ENCODE results near the gene MAP1S.

The MAP1S gene

DNA sequence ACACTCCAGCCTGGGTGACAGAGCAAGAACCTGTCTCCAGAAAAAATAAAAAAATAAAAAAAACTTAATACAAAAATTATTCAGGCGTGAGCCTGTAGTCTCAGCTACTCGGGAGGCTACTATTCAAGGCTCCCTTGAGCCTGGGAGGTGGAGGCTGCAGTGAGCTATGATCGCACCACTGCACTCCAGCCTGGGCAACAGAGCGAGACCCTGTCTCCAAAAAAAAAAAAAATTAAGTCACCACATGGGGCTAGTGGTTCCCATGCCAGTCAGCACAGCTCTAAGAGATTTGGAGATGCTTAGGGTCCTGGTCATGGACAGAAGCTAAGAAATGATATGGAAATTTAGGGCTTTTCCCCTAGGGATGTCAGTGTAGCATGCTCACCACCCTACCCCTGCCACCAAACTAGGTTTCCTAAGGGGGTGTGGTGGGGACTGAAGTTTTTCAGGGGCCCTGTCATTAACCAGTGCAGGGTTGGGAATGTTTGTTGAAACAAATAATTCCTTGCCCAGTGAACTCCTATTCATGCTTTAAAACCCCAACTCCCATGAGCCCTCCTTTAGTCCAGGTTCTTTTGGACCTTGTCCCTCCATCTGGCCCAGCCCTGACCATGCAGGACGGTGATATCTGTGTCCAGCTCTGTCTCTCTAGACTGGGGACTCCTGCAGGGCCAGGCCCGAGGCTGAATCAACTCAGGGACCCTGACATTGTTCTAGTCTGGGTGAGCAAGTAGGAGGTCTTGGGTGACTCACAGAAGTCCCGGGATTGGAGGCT lies 33.8 kb downstream of the MAP1S start:
- TF ChIP-seq, protein P1, sequence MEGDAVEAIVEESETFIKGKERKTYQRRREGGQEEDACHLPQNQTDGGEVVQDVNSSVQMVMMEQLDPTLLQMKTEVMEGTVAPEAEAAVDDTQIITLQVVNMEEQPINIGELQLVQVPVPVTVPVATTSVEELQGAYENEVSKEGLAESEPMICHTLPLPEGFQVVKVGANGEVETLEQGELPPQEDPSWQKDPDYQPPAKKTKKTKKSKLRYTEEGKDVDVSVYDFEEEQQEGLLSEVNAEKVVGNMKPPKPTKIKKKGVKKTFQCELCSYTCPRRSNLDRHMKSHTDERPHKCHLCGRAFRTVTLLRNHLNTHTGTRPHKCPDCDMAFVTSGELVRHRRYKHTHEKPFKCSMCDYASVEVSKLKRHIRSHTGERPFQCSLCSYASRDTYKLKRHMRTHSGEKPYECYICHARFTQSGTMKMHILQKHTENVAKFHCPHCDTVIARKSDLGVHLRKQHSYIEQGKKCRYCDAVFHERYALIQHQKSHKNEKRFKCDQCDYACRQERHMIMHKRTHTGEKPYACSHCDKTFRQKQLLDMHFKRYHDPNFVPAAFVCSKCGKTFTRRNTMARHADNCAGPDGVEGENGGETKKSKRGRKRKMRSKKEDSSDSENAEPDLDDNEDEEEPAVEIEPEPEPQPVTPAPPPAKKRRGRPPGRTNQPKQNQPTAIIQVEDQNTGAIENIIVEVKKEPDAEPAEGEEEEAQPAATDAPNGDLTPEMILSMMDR (IDR thresholded peaks at IDR 0.05) = no peak

DNA sequence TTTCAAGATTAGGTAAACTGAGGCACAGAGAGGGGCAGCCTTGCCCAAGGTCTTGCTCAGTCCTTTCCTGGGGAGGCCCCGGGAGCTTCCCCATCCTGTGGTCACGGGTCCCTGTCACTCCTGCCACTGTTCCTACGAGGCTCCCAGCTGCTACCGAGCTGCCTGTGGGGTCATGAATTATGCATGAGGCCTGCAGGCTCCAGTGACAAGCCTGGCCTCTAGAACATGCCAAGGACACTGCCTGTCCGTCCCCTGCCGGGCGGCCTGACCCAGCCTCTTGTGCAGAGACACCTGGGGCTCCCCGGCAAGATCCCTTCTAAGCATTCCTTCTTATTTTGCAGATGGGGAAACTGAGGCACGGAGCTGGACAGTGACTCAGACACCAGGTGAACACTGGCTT lies 34.7 kb downstream of the MAP1S start:
- TF ChIP-seq, protein P1 (IDR thresholded peaks at IDR 0.05) = no peak

DNA sequence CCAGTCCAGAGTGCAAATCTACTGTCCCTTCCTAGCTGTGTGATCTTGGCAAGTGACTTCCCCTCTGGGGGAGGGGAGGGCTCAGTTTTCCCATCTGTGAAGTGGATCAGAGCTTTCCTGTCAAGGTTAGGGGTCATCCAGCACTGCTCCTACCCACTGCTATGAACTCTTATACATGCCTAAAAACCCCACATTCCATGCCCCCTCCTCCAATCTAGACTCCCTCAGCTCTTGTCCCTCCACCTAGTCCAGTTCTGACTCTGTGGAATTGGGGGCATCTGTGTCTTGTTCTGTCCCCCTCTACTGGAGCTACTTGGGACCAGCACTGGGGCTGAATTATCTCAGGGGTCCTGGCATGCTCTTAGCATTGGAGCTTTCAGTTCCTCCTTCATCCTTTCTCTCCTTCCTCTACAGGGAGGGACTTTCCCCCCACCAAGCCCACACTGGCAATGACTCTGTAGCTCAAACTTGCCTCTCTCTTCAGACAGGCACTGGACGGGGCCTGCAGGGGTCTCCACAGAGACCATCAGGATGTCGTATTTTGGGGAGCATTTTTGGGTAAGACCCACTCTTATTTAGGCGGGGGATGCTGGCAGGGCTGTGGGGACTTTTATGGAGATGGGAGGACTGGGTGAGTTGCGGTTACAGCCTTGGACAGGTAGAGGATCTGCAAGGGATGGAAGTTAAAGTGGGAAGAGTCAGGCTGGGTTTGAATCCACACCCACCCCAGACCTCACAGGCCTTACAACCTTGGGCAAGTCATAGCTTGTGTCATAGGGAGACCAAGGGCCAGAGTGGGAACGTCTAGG lies 35.6 kb downstream of the MAP1S start:
- TF ChIP-seq, protein P1 (IDR thresholded peaks at IDR 0.05) = no peak

DNA sequence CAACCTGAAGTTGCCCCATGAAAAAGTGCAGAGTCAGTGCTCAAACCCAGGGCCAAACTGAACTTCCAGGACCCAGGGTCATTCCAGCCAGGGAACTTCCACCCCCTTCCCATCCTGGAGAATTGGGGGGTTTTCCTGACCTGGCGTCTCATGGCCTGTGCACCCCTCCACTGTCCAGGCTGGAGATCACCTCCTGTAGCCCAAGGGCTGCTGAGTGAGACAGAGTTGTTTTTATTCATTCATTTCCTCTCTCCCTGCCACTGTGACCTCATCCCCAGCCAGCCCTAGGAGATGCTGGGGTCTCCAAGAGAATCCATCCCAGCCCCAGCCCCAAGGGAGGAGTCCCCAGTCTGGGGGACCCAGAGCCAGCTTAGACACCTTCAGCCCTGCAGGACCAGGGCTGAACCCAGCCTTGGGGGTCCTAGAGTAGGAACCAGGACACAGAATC lies 36.2 kb downstream of the MAP1S start:
- TF ChIP-seq, protein P1 (IDR thresholded peaks at IDR 0.05) = no peak

DNA sequence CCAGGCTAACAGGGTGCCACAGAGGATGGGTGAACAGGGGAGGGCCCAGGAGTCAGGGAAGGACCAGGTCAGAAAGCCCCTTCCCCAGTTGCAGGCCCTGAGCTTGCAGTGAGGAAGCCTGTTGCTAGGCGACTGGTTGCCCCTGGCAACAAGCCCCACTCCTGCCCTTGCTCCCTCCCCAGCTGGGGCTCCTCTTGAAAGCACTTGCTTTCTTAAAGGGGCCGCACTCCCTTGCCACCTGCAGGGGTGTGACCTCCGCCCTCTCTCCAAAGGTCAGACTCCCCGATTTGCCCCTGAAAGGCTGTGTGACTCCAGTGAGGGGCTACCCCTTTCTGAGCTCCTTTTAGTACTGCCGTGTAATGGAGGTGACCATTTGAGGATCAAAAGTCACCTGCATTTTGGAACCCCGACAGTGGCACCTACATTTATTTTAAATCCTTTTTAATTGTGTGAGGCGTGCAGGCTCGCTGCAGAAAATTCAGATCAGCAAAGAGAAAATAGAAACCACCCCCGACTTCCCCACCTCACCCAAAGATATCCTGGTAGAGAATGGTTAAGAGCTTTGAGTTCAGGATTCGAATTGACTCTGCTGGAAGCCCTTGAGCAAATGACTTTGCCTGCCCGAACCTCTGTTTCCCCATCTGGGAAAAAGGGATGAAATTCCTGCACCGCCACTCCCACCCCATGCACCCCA lies 36.8 kb downstream of the MAP1S start:
- TF ChIP-seq, protein P1 (IDR thresholded peaks at IDR 0.05) = no peak

DNA sequence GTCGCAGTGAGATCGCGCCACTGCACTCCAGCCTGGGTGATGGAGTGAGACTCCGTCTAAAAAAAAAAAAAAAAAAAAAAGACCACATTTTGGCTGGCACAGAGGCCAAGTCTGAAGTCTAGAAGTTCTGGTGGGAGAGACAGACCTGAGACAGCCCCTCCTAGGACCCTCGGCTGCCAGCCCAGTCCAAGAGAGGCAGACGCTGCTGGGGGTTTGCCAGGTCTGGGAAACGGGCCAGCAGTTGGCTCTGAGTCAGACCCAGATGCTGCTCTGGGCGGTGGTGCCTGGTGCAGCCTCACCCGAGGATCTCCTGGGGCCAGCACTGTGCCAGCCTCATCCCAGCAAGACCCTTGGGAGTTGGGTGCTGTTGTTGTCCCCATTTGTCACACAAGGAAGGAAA lies 37.8 kb downstream of the MAP1S start:
- TF ChIP-seq, protein P1 (IDR thresholded peaks at IDR 0.05) = no peak

DNA sequence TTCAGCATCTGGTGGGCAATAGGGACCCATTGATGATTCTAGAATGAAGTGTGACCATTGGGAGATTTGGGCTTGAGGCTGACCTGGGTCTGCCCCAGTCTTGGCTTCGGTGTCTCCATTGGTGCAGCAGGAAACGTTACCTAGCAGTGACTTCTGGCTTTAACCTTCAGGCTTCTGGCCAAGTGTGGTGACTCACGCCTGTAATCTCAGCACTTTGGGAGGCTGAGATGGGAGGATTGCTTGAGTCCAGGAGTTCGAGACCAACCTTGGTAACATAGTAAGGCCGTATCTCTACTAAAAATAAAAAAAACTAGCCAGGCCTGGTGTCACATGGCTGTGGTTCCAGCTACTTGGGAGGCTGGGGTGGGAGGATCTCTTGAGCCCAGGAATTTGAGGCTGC lies 39.2 kb downstream of the MAP1S start:
- TF ChIP-seq, protein P1 (IDR thresholded peaks at IDR 0.05) = no peak

Measured in LNCAP (cell line).